Measurements from ENCODE around the gene PUM2.

PUM2 gene

DNA sequence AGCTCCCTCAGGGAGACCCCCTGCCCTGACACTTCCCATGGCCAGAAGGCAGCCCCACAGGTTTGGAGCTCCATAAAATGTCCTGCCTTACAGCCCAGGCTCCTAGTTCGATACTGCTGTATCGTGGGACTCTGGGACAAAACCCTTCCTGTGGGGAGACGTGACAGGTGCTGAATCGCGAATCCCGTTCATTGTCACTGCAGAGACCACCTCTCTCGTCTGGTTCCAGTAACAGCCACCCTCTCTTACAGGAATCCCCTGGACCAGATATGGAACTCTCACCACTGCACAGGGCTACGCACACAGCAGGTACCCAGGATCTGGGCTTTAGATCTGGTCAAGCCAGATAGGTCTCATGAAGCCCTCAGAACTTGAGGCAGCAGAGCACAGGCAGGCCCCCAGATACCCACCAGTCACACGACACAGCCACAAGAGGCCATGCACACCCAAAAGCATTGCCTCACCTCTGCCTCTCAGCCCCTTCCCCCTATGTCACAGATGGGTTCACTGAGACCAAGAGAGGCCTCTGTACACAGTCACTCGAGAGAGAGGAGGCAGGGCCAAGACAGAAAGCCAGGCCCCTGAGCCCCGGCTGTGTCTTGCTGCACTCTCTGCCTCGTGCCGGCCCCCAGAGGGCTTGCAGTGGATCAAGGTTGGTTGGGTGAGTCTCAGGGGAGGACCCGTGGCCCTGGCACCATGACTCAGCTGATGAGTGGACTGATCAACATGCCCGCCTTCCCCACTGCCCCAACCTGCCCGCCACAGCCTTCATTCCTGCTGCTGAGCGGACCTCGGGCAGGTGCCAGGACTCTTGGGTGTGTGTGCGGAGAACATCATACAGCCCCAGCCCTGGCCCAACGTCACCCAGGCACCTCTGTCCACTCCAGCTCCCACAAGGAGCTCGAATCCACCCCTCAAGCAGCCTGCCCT is 133.3 kb downstream of the PUM2 start:
- TF ChIP-seq FOXM1 (IDR thresholded peaks at IDR 0.05; ENCODE audit: borderline replicate concordance), result no peak
- TF ChIP-seq HDGF (IDR thresholded peaks at IDR 0.05; ENCODE audit: borderline replicate concordance), result no peak
- TF ChIP-seq TARDBP (IDR thresholded peaks at IDR 0.05), result no peak
- TF ChIP-seq L3MBTL2 (conservative IDR thresholded peaks at IDR 0.05), result no peak
- no peak for TF ChIP-seq ARNT (IDR thresholded peaks at IDR 0.05)
- TF ChIP-seq LEF1 (IDR thresholded peaks at IDR 0.05; ENCODE audit: borderline replicate concordance), result no peak
- TF ChIP-seq NFRKB (IDR thresholded peaks at IDR 0.05), result no peak
- TF ChIP-seq ELF4 (IDR thresholded peaks at IDR 0.05), result no peak
- ChIA-PET POLR2A (no interaction called here), CTCF (interaction anchor here (1.0 kb wide), 1 partner anchor 8 kb away, joined by 7 read pairs; the partner anchor contains the start of gene SDC1)
- no peak for DNase-seq (ENCODE audit: extremely low spot score)

DNA sequence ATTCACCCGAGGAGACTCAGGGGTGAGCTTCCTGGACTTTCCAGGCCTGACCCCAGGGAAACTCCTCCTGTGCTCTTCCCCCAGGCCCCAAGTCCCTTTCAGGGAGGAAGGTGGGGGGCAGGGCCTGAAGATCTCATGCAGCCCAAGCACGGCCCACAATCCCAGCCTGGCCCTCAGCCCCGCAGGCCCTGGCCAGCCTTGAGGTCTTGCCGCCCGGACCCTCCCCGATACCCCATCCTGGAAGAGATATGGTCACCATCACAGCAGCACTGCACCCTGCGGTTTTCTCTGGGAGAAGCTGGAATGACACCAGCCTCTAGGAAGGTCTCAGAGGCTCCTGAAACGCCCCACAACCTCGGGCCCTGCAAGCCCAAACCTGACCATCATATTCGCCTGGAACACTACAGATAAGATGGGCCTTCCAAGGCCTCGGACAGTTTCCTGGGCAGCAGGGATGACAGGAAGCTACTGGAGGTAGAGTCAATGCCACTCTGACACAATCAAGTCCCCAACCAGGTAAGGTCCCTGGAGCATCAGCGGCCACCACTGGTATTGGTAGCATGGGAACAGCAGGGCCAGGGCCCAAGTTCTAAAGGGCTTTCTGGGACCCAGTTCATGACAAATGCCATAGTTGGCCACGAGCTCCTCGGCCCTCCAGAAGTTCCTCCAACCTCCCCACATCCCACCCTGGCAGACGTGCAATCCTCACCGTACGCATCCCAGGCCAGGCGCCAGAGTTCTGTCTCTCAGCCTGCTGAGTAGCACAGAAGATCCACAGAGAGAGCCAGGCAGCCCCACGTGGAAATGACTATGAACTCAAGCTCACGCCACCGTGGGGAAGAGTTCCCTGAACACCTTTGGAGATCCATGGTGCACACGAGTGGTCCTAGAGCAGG is 134.3 kb downstream of the PUM2 start:
- ChIA-PET POLR2A (no interaction called here), CTCF (interaction anchor here (1.0 kb wide), 1 partner anchor 9 kb away, joined by 7 read pairs; the partner anchor contains the start of gene SDC1)

DNA sequence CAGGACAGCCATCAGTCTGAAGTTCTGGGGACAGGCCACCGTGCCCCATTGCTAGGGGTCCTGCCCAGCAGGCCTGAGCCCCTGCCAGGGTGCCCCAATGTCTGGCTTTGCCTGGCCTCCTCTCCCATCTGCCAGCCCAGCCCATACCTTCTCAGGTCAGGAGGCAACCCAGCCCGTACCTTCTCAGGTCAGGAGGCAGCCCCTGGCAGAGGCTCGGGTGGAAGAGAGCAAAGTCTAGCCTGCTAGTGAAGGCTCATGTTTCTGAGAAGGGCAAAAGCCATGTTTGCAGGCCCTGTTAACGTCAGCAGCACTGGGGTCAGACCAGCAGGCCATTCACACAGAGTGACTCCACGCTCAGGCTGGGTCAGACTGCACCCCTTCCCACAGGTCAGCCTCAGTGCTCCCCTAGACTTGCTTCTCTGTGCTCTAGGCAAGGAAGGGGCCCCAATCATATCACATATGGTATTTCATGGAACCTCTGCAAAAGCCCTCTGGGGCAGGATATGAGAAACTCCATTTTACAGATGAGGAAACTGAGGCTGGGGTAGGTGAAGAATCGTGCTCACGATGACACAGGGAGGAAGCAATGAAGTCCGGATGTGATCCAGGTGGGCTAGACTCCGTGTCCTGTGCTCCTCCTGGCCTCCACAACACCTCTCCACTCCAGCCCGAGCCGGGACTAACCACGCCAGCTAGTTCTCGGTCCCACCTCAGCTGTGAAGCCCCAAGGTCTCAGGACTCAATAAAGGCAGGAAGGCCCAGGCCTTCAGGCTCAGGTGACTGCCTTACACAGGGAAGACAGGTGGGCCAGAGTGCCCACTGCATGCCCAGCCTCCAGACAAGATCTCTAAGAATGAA is 135.2 kb downstream of the PUM2 start:
- CTCF ChIA-PET, result no interaction called here
- POLR2A ChIA-PET, result interaction anchor here (0.9 kb wide), 1 partner anchor 8 kb away, joined by 3 read pairs; no protein-coding TSS in a partner anchor
- DNase-seq (ENCODE audit: extremely low spot score), result no peak
- TF ChIP-seq ARNT (IDR thresholded peaks at IDR 0.05), result no peak
- no peak for TF ChIP-seq ELF4 (IDR thresholded peaks at IDR 0.05)
- TF ChIP-seq HDGF (IDR thresholded peaks at IDR 0.05; ENCODE audit: borderline replicate concordance), result no peak
- no peak for TF ChIP-seq ZNF384 (IDR thresholded peaks at IDR 0.05)
- no peak for TF ChIP-seq LEF1 (IDR thresholded peaks at IDR 0.05; ENCODE audit: borderline replicate concordance)
- TF ChIP-seq TARDBP (IDR thresholded peaks at IDR 0.05), result no peak
- no peak for TF ChIP-seq NFRKB (IDR thresholded peaks at IDR 0.05)
- no peak for TF ChIP-seq FOXM1 (IDR thresholded peaks at IDR 0.05; ENCODE audit: borderline replicate concordance)
- TF ChIP-seq CTBP1 (IDR thresholded peaks at IDR 0.05; ENCODE audit: borderline replicate concordance), result no peak
- TF ChIP-seq FOXK2 (IDR thresholded peaks at IDR 0.05), result no peak
- no peak for TF ChIP-seq BHLHE40 (IDR thresholded peaks at IDR 0.05; ENCODE audit: borderline replicate concordance)
- TF ChIP-seq L3MBTL2 (conservative IDR thresholded peaks at IDR 0.05), result no peak
- TF ChIP-seq, protein P1, sequence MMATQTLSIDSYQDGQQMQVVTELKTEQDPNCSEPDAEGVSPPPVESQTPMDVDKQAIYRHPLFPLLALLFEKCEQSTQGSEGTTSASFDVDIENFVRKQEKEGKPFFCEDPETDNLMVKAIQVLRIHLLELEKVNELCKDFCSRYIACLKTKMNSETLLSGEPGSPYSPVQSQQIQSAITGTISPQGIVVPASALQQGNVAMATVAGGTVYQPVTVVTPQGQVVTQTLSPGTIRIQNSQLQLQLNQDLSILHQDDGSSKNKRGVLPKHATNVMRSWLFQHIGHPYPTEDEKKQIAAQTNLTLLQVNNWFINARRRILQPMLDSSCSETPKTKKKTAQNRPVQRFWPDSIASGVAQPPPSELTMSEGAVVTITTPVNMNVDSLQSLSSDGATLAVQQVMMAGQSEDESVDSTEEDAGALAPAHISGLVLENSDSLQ (IDR thresholded peaks at IDR 0.05), result no peak
- TF ChIP-seq SUZ12 (IDR thresholded peaks at IDR 0.05), result no peak
- no peak for TF ChIP-seq SP1 (IDR thresholded peaks at IDR 0.05)
- TF ChIP-seq FOXA1 (IDR thresholded peaks at IDR 0.05), result no peak

More for the DNA sequence above, 134.3 kb downstream of the PUM2 start:
- DNase-seq (ENCODE audit: extremely low spot score), result no peak
- no peak for TF ChIP-seq FOXA1 (IDR thresholded peaks at IDR 0.05)
- TF ChIP-seq ZNF384 (IDR thresholded peaks at IDR 0.05), result no peak
- no peak for TF ChIP-seq TARDBP (IDR thresholded peaks at IDR 0.05)
- no peak for TF ChIP-seq L3MBTL2 (conservative IDR thresholded peaks at IDR 0.05)
- TF ChIP-seq FOXM1 (IDR thresholded peaks at IDR 0.05; ENCODE audit: borderline replicate concordance), result no peak
- TF ChIP-seq LEF1 (IDR thresholded peaks at IDR 0.05; ENCODE audit: borderline replicate concordance), result no peak
- TF ChIP-seq SP1 (IDR thresholded peaks at IDR 0.05), result no peak
- no peak for TF ChIP-seq NFRKB (IDR thresholded peaks at IDR 0.05)
- no peak for TF ChIP-seq FOXK2 (IDR thresholded peaks at IDR 0.05)
- no peak for TF ChIP-seq ARNT (IDR thresholded peaks at IDR 0.05)
- TF ChIP-seq HDGF (IDR thresholded peaks at IDR 0.05; ENCODE audit: borderline replicate concordance), result no peak
- no peak for TF ChIP-seq BHLHE40 (IDR thresholded peaks at IDR 0.05; ENCODE audit: borderline replicate concordance)
- TF ChIP-seq, protein P1 (IDR thresholded peaks at IDR 0.05), result no peak
- no peak for TF ChIP-seq ELF4 (IDR thresholded peaks at IDR 0.05)

GRCh38 chr2:20214566-20215182 is 136.0 kb downstream of the PUM2 start:
- no peak for DNase-seq (ENCODE audit: extremely low spot score)
- ChIA-PET CTCF (interaction anchor here (0.6 to 0.8 kb wide), 2 partner anchors 112 to 225 kb away, joined by 4 to 7 read pairs; no protein-coding TSS in a partner anchor), POLR2A (interaction anchor here (0.9 to 1.9 kb wide), 2 partner anchors 9 kb away, joined by 3 to 13 read pairs; no protein-coding TSS in a partner anchor)
- TF ChIP-seq SP1 (IDR thresholded peaks at IDR 0.05), result no peak
- no peak for TF ChIP-seq ZNF384 (IDR thresholded peaks at IDR 0.05)
- TF ChIP-seq, protein P1 (IDR thresholded peaks at IDR 0.05), result no peak
- TF ChIP-seq LEF1 (IDR thresholded peaks at IDR 0.05; ENCODE audit: borderline replicate concordance), result no peak
- TF ChIP-seq L3MBTL2 (conservative IDR thresholded peaks at IDR 0.05), result no peak
- no peak for TF ChIP-seq FOXA1 (IDR thresholded peaks at IDR 0.05)
- TF ChIP-seq NFRKB (IDR thresholded peaks at IDR 0.05), result no peak
- no peak for TF ChIP-seq TARDBP (IDR thresholded peaks at IDR 0.05)
- no peak for TF ChIP-seq ELF4 (IDR thresholded peaks at IDR 0.05)
- no peak for TF ChIP-seq FOXK2 (IDR thresholded peaks at IDR 0.05)
- no peak for TF ChIP-seq CTBP1 (IDR thresholded peaks at IDR 0.05; ENCODE audit: borderline replicate concordance)
- no peak for TF ChIP-seq ARNT (IDR thresholded peaks at IDR 0.05)
- no peak for TF ChIP-seq HDGF (IDR thresholded peaks at IDR 0.05; ENCODE audit: borderline replicate concordance)
- no peak for TF ChIP-seq BHLHE40 (IDR thresholded peaks at IDR 0.05; ENCODE audit: borderline replicate concordance)
- TF ChIP-seq SUZ12 (IDR thresholded peaks at IDR 0.05), result no peak
- TF ChIP-seq FOXM1 (IDR thresholded peaks at IDR 0.05; ENCODE audit: borderline replicate concordance), result no peak
